ENCODE data around the gene CLDN16. TPM values are rescaled to one million over a fixed set of nuclear protein-coding genes. Genes with fewer than 3 reads are reported as not detected.

Gene CLDN16
- total RNA-seq, 3 donors from 2014 or later, result 0.29 TPM; not detected in 2

- no peak overlapping the region for H3K27ac ChIP-seq
- H3K4me3 ChIP-seq, result no peak overlapping the region
- H3K27me3 ChIP-seq, result no peaks in the 10 kb centered on the region
- H3K4me1 ChIP-seq, result no peaks in the 10 kb centered on the region
- intact Hi-C loops (cut with DNase I; ENCODE audit: low total_unique reads), result no loop called here
- H3K36me3 ChIP-seq, result no peaks in the 10 kb centered on the region
- no peak for DNase-seq (ENCODE audit: low spot score in 2 of 2)
- no peaks in the 10 kb centered on the region for H3K9me3 ChIP-seq
- TF ChIP-seq CTCF (IDR thresholded peaks at IDR 0.05) (no peak), POLR2A (IDR thresholded peaks at IDR 0.05) (no peak), POLR2AphosphoS5 (IDR thresholded peaks at IDR 0.05) (no peak)
Measured at GRCh38 chr3:190399677-190400076, 11.7 kb downstream of the CLDN16 start.

GRCh38 chr3:190401963-190402362 lies 14.0 kb downstream of the CLDN16 start:
- Histone ChIP-seq H3K4me1 (no peaks in the 10 kb centered on the region), H3K4me3 (no peak overlapping the region), H3K9me3 (no peaks in the 10 kb centered on the region), H3K36me3 (no peaks in the 10 kb centered on the region), H3K27me3 (no peaks in the 10 kb centered on the region), H3K27ac (no peak overlapping the region)
- intact Hi-C loops (cut with DNase I; ENCODE audit: low total_unique reads), result no loop called here
- DNase-seq (ENCODE audit: low spot score in 2 of 2), result no peak
- no peak for TF ChIP-seq CTCF (IDR thresholded peaks at IDR 0.05)
- TF ChIP-seq POLR2A (IDR thresholded peaks at IDR 0.05), result no peak
- TF ChIP-seq POLR2AphosphoS5 (IDR thresholded peaks at IDR 0.05), result no peak

- H3K27ac ChIP-seq, result no peak overlapping the region
- intact Hi-C loops (cut with DNase I; ENCODE audit: low total_unique reads), result no loop called here
- no peaks in the 10 kb centered on the region for H3K9me3 ChIP-seq
- H3K27me3 ChIP-seq, result no peaks in the 10 kb centered on the region
- H3K36me3 ChIP-seq, result no peaks in the 10 kb centered on the region
- H3K4me3 ChIP-seq, result no peak overlapping the region
- TF ChIP-seq POLR2AphosphoS5 (IDR thresholded peaks at IDR 0.05), result no peak
- TF ChIP-seq CTCF (IDR thresholded peaks at IDR 0.05), result no peak
- TF ChIP-seq POLR2A (IDR thresholded peaks at IDR 0.05), result no peak
- H3K4me1 ChIP-seq, result no peaks in the 10 kb centered on the region
- DNase-seq (ENCODE audit: low spot score in 2 of 2), result no peak
Measured at GRCh38 chr3:190404715-190405114, 16.8 kb downstream of the CLDN16 start.

- H3K36me3 ChIP-seq, result no peaks in the 10 kb centered on the region
- DNase-seq (ENCODE audit: low spot score in 2 of 2), result no peak
- H3K27ac ChIP-seq, result no peak overlapping the region
- H3K27me3 ChIP-seq, result no peaks in the 10 kb centered on the region
- H3K4me3 ChIP-seq, result no peak overlapping the region
- H3K4me1 ChIP-seq, result no peaks in the 10 kb centered on the region
- H3K9me3 ChIP-seq, result peaks cover 0 to 4% of the 10 kb centered on the region in 2 donors
- intact Hi-C loops (cut with DNase I; ENCODE audit: low total_unique reads), result no loop called here
- TF ChIP-seq POLR2A (IDR thresholded peaks at IDR 0.05), result no peak
- no peak for TF ChIP-seq CTCF (IDR thresholded peaks at IDR 0.05)
Measured at GRCh38 chr3:190414297-190414696, 26.3 kb downstream of the CLDN16 start.

GRCh38 chr3:190424108-190424477 lies 36.1 kb downstream of the CLDN16 start:
- no peak for DNase-seq (ENCODE audit: low spot score in 2 of 2)
- H3K9me3 ChIP-seq, result no peaks in the 10 kb centered on the region
- TF ChIP-seq CTCF (IDR thresholded peaks at IDR 0.05) (no peak), POLR2AphosphoS5 (IDR thresholded peaks at IDR 0.05) (no peak), POLR2A (IDR thresholded peaks at IDR 0.05) (no peak)
- intact Hi-C loops (cut with DNase I; ENCODE audit: low total_unique reads), result no loop called here
- no peaks in the 10 kb centered on the region for H3K27me3 ChIP-seq
- H3K36me3 ChIP-seq, result no peaks in the 10 kb centered on the region
- no peak overlapping the region for H3K4me3 ChIP-seq
- no peak overlapping the region for H3K27ac ChIP-seq
- H3K4me1 ChIP-seq, result no peaks in the 10 kb centered on the region

Measured in breast epithelium (tissue), 4 donors.